Measurements from ENCODE around the gene ID4.

The ID4 gene

GRCh38 chr6:19836799-19837510 lies at the start of gene ID4:
ID4 (plus strand) TSS chr6:19837370; CDS start chr6:19837755, 385 bp downstream.
- peak; percentile 75 for DNase-seq (ENCODE audit: low read depth, low spot score)

GRCh38 chr6:19788686-19789085 lies 48.5 kb upstream of the ID4 start:
- no peak for DNase-seq (ENCODE audit: low read depth, low spot score)

GRCh38 chr6:19789100-19789803 lies 47.9 kb upstream of the ID4 start:
- no peak for DNase-seq (ENCODE audit: low read depth, low spot score)

DNA sequence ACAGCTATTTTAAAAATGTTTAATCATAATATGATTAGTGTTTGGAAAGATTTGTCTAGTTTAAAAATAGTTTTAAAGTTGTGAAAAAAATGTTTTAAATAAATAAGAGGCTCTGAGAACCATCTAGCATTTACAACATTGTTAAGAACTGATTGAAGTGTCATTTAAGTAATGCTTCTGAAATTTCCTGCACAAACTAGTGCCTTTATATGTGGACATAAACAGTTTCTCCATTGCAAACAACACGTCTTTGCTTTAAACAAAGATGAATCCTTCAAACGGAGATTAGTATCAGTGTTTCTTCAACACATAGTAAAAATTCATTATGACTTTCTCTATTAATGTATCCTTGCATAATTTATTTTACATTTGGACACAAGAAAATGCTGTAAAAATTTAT lies 45.9 kb upstream of the ID4 start:
- no peak for DNase-seq (ENCODE audit: low read depth, low spot score)

DNA sequence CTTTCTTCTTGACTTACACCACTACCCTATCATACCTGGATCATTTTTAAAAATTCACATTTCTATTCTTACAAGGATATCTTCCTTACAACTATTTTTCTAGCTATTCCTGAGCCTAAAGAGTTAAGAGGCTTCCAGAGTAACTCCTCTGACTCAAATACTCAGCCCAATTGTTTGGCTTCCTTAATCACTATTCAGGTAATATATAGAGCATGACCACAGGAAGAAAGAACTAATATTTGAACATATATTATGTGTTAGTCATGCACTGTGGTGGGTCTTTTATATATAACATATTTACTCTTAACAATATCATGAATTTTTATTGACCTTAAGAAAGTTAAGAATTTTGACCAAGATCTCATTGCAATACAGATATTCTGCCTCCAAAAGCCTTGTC lies 42.0 kb upstream of the ID4 start:
- DNase-seq (ENCODE audit: low read depth, low spot score) = no peak

DNA sequence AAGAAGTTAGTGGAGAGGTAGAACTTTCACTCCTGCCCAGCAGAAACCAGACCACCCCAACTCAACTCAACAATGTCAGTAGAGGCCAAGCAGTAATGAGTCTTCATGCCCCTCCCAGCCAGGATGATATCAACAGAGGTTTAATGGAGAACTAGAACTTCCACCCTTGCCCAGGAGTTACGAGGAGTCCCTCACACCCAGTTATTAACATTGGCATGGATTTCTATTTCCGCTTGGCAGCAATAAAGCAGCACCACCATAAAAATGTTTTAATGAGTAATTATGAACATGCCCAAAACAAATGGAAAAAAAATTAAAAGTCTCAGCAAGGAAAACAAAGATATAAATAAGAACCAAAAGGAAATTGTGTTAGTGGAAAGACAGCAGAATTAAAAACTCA lies 40.7 kb upstream of the ID4 start:
- DNase-seq (ENCODE audit: low read depth, low spot score) = no peak

- DNase-seq (ENCODE audit: low read depth, low spot score) = no peak
Observed at GRCh38 chr6:19798362-19798761, 38.8 kb upstream of the ID4 start.

DNA sequence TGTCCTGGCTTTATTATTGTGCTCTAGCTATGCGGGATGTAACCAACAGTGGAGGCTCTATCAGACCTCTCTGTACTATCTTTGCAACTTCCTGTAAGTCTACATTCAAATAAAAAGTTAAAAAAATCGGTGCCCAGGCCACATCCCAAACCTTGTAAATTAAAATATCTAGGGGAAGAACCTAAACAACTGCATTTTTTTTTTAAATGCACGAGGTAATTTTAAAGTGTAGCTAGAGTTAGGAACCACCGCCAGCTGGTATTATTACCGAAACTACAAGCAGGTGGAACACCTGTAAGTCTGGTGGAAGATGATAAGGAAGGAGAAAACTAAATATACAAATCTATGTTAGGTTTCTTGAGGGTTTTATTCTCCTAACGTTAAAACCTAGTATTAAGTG lies 34.5 kb upstream of the ID4 start:
- DNase-seq (ENCODE audit: low read depth, low spot score) = no peak

GRCh38 chr6:19803331-19804204 lies 33.6 kb upstream of the ID4 start:
- DNase-seq (ENCODE audit: low read depth, low spot score) = no peak

DNA sequence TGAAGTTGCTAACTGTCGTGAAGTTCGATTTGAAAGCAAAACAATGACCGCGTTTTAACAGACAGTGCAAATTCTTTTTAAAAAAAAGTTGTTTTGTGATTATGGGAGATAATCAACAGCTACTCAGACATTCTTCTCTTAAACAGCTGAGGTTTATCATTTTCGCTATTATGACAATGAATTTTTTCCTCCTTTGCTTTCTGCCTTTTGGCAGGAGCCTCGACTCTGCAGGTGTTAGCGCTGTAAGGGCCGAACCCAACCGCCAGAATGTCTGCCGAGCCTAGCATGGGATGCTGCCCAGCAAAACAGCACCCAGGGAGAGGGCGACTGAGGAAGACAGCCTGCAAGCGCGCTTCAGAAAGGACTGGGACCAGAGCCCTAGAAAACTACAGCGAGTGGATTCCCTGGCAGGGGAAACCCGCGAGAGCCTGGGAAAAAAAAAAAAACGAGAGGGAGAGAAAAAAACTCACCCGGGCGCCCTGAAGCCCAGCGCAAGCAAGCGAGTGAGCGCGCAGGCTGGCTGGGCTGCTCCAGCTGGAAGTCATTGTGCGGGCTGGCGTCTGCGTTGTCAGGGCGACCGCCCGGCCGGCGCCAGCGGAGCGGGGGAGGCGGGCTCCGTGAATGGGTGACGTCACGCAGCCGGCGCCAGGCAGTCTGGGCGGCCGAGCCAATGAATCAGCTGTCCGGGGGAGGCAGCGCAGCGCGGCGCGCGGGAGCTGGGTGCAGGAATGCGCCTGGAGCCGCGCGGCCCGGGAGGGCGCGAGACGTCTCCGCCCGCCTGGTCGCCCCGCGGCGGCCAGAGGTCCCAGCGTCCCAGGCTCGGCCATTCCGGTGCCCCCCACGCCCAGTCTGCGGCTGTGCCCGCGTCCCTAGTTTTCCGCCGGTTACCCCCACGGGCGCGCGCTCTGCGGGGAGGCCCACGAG lies 32.7 kb upstream of the ID4 start:
- DNase-seq (ENCODE audit: low read depth, low spot score) = peak; percentile 89

GRCh38 chr6:19805129-19805481 lies 32.1 kb upstream of the ID4 start:
- DNase-seq (ENCODE audit: low read depth, low spot score) = no peak

DNA sequence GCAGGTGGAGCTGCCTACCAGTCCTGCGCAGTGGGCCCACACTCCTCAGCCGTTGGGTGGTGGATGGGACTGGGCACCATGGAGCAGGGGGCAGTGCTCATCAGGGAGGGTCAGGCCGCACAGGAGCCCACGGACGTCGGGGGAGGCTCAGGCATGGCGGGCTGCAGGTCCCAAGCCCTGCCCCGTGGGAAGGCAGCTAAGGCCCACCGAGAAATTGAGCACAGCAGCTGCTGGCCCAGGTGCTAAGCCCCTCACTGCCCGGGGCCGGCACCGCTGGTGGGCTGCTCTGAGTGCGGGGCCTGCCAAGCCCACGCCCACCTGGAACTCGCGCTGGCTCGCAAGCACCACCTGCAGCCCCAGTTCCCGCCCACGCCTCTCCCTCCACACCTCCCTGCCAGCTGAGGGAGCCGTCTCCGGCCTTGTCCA lies 30.2 kb upstream of the ID4 start:
- DNase-seq (ENCODE audit: low read depth, low spot score) = no peak

DNA sequence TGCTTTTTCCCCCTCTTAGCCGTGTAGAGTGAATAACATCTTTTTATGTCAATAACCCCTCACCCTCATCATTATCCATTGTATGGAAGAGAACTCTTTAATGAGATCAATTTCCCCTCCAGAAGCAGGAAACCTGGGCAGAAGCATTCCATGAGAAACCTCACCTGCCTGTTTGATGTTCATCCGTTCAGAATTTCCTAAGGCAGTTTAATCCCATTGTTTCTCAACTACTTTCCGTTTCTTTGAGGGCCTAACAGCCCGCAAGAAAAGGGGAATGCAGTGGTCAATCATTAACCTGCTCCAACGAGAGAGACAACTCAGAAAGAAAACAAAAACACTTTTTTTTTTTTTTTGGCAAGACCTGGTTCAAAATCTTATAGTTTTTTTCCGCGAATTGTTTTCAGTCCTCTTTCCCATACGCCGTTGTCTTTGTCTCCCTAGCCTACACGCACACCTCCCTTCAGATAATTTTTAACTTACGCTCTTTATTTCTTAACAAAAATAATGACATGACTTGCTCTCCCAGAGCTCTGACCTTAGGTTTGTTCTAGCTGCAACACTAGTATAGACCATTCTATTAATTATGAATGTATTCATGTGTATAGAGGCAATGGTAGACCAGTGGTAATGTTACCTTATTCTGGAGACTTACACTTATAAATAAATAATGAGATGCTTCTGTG lies 25.6 kb upstream of the ID4 start:
- no peak for DNase-seq (ENCODE audit: low read depth, low spot score)

DNA sequence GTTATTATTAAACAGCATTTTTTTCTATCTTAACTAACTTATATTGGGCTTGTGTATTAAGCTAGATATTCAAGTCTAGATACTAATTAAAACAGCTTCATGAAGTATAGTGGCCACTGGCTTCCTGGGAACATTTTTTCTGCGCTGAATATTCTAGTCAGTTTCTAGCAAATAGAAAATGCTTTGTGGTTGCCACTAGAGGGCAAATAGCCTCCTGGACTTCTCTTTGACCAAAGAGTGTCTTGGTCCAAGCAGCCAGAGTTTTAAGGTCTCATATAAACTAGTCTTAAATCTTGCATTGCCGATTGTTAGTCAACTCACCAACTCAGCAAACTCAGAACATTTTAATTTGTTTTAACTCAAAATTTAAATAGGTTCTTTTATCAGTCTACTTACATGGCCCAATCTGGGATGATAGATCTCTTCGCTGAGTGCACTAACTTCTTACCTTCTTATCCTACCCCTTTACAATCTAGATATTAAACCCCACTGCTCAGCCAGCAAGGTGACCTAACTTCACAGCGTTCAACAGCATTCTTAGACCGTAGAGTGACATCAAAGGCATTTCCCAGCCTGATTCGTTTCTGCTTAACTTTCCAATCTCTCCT lies 24.6 kb upstream of the ID4 start:
- DNase-seq (ENCODE audit: low read depth, low spot score) = no peak

DNA sequence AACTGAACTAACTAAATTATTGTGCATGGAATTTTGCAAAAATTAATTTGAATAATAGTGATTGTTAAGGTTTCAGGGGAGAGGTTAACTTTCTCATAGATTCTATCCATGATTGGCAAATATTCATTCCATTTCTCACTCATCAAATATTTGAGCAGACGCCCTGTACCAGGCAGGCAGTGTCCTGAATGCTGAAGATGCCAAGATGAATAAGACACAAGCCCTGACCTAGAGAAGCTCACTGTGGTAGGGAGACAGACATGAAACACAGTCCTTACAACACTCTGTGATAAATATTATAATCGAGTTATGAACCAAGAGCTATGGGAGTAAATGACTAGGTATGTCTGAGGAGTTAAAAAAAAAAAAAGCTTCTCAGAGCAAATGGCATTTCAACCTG lies 18.4 kb upstream of the ID4 start:
- DNase-seq (ENCODE audit: low read depth, low spot score) = no peak

- no peak for DNase-seq (ENCODE audit: low read depth, low spot score)
Observed at GRCh38 chr6:19824058-19824807, 12.9 kb upstream of the ID4 start.

- no peak for DNase-seq (ENCODE audit: low read depth, low spot score)
Observed at GRCh38 chr6:19827247-19827646, 9.9 kb upstream of the ID4 start.

DNA sequence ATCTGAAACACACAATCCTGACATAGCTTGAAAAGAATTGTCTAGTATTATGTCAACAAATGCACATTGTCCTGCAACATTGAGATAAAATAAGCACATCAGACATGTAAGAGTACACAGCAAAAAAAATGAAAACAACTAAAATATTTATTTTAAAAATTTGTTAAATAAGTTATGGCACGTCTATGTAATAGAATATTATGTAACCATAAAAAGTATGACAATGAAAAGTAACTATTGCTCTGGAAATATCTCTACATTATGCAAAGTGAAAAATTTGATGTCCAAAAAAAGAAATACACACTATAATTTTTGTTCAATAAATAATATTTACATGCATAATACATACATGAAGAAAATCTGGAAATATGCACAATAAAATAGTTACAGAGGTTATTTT lies 9.3 kb upstream of the ID4 start:
- no peak for DNase-seq (ENCODE audit: low read depth, low spot score)

DNA sequence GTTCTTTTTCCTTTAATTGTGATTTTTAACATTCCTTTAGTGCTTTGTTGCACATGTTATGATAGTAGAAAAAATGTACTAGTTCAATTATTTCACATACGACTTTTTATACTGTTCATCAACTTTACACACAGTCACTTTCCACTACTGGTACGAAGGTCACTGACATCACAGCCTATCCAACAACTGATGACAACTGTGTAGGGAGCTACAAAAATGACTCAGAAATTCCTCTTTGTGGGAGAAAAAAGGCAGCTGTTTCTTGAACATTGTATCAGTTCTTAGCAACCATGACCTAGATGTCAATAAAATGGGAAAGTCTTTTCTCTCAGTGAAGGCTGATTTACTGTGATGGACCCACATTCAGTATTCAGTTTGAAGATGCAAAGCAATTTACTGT lies 7.0 kb upstream of the ID4 start:
- DNase-seq (ENCODE audit: low read depth, low spot score) = no peak

- no peak for DNase-seq (ENCODE audit: low read depth, low spot score)
Observed at GRCh38 chr6:19831358-19831757, 5.8 kb upstream of the ID4 start.

Measured in brain pericyte (primary cell).